Left colon (tissue), 2 donors: ENCODE measurements around the gene ADGRG6. TPM values are rescaled to one million over a fixed set of nuclear protein-coding genes. Genes with fewer than 3 reads are reported as not detected.
"Not testable (repeated sequence)": the region's sequence is repeated elsewhere in the genome, so short reads cannot be mapped to it uniquely, and the experiment has no call there.

Source experiments
- ATAC-seq: fragments of 200-7000 bp; cut with Tn5 transposase; one replicate; pipeline ENCODE4 v1.9.1; 2020; ENCODE audit warnings: mild to moderate bottlenecking, moderate library complexity
- DNase-seq, 2 donors: peaks; one replicate each; pipeline ENCODE4 v3.0.0-alpha.2; 2020
- intact Hi-C, 2 donors: fragments of 100-400 bp; cut with DNase I in 1 of 2; cut with micrococcal nuclease in 1 of 2; formaldehyde crosslinking; loops; one replicate each; pipeline versions ENCODE4 v1.11.2 to v1.14.0; 2022; cut with DNase I, micrococcal nuclease
- total RNA-seq, 2 donors: library from RNA; stranded (reverse); fragmentation: NEBNext Ultra II Directional; extraction: Animal tissue kit (Norgen Biotek cat#: 25700); gene quantifications; one replicate each; pipeline ENCODE4 v1.2.1, GENCODE V29; 2021
- donor health status: DM: no; HTN: no; CAD: no.
- donor health status: DM: yes; HTN: yes; CAD: no.

Gene ADGRG6
- total RNA-seq, 2 donors from 2014 or later: 15.1 to 22.6 TPM

- no peak for DNase-seq
Measured at GRCh38 chr6:142334294-142334693, 32.5 kb downstream of the ADGRG6 start.

GRCh38 chr6:142335415-142335814 is 33.6 kb downstream of the ADGRG6 start:
- no peak for ATAC-seq
- intact Hi-C loops: no loop called here
- DNase-seq: no peak

More at GRCh38 chr6:142334294-142334693, 32.5 kb downstream of the ADGRG6 start:
- peak; percentile 73 for ATAC-seq
- intact Hi-C loops: no loop called here

- intact Hi-C loops: no loop called here
- DNase-seq (no peak), ATAC-seq (no peak)
Measured at GRCh38 chr6:142336183-142336582, 34.4 kb downstream of the ADGRG6 start.

GRCh38 chr6:142336787-142337186 is 35.0 kb downstream of the ADGRG6 start:
- no peak for ATAC-seq
- DNase-seq: no peak
- intact Hi-C loops: no loop called here

- intact Hi-C loops: no loop called here
- ATAC-seq: no peak
- DNase-seq: no peak
Measured at GRCh38 chr6:142339113-142339512, 37.3 kb downstream of the ADGRG6 start.

- no peak for ATAC-seq
- intact Hi-C loops: no loop called here
Measured at GRCh38 chr6:142339968-142340658, 38.3 kb downstream of the ADGRG6 start.

GRCh38 chr6:142341855-142342330 is 40.1 kb downstream of the ADGRG6 start:
- ATAC-seq: no peak
- intact Hi-C loops: no loop called here

More at GRCh38 chr6:142339968-142340658, 38.3 kb downstream of the ADGRG6 start:
- no peak for DNase-seq

GRCh38 chr6:142342986-142343385 is 41.2 kb downstream of the ADGRG6 start:
- DNase-seq: no peak
- intact Hi-C loops: no loop called here
- no peak for ATAC-seq

More at GRCh38 chr6:142341855-142342330, 40.1 kb downstream of the ADGRG6 start:
- DNase-seq: no peak

GRCh38 chr6:142343938-142344337 is 42.1 kb downstream of the ADGRG6 start:
- intact Hi-C loops: no loop called here
- ATAC-seq: no peak
- DNase-seq: no peak

GRCh38 chr6:142345261-142345660 is 43.5 kb downstream of the ADGRG6 start:
- intact Hi-C loops: no loop called here

GRCh38 chr6:142346166-142346565 is 44.4 kb downstream of the ADGRG6 start:
- ATAC-seq, intact Hi-C loops, DNase-seq: not testable (repeated sequence)

More at GRCh38 chr6:142345261-142345660, 43.5 kb downstream of the ADGRG6 start:
- no peak for ATAC-seq
- DNase-seq: no peak

GRCh38 chr6:142349215-142349823 is 47.5 kb downstream of the ADGRG6 start:
- ATAC-seq (no peak), DNase-seq (no peak)
- intact Hi-C loops: no loop called here

GRCh38 chr6:142350309-142350708 is 48.5 kb downstream of the ADGRG6 start:
- DNase-seq: no peak
- intact Hi-C loops: no loop called here
- ATAC-seq: no peak

- intact Hi-C loops: no loop called here
- no peak for DNase-seq
- no peak for ATAC-seq
Measured at GRCh38 chr6:142353690-142354089, 51.9 kb downstream of the ADGRG6 start.

GRCh38 chr6:142354650-142355049 is 52.8 kb downstream of the ADGRG6 start:
- DNase-seq: no peak
- ATAC-seq: no peak
- intact Hi-C loops: no loop called here

- intact Hi-C loops: no loop called here
- DNase-seq (no peak), ATAC-seq (no peak)
Measured at GRCh38 chr6:142355520-142356174, 53.8 kb downstream of the ADGRG6 start.

- DNase-seq (no peak), ATAC-seq (no peak)
- intact Hi-C loops: no loop called here
Measured at GRCh38 chr6:142356201-142356883, 54.5 kb downstream of the ADGRG6 start.

GRCh38 chr6:142356884-142357225 is 55.0 kb downstream of the ADGRG6 start:
- intact Hi-C loops: no loop called here
- DNase-seq: no peak
- ATAC-seq: no peak

GRCh38 chr6:142357879-142358278 is 56.1 kb downstream of the ADGRG6 start:
- no peak for ATAC-seq
- intact Hi-C loops: no loop called here

More at GRCh38 chr6:142357879-142358278, 56.1 kb downstream of the ADGRG6 start:
- no peak for DNase-seq
